ENCODE results near the gene RNF152. TPM values are rescaled to one million over a fixed set of nuclear protein-coding genes. Genes with fewer than 3 reads are reported as not detected.

RNF152 gene
- total RNA-seq, 2 donors from 2014 or later: 90.8 to 119 TPM

- H3K36me3 Mint-ChIP-seq (ENCODE audit: low read depth): peaks cover 80% of the 10 kb centered on the region
- 81 to 94% methylated on average over 2 of the region's 2 CpGs for WGBS, 2 experiments (ENCODE audit: insufficient coverage in 1 of 2, insufficient read length in 1 of 2)
- no peak overlapping the region for H3K4me3 ChIP-seq (ENCODE audit: low read length)
These were observed 50.7 kb downstream of the RNF152 start for GRCh38 chr18:61842146-61842545.

GRCh38 chr18:61841706-61842105 is 51.1 kb downstream of the RNF152 start:
- no peak for DNase-seq
- H3K4me3 ChIP-seq (ENCODE audit: low read length): no peak overlapping the region
- no peak overlapping the region for H3K9ac ChIP-seq (ENCODE audit: extremely low read depth, low read length, poor library complexity, severe bottlenecking)
- Mint-ChIP-seq H3K9me3 (peaks cover 11% of the 10 kb centered on the region), H3K27ac (no peak overlapping the region), H3K4me1 (peaks cover 14% of the 10 kb centered on the region), H3K27me3 (ENCODE audit: insufficient read depth) (no peaks in the 10 kb centered on the region), H3K4me3 (no peak overlapping the region), H3K36me3 (ENCODE audit: low read depth) (peaks cover 80% of the 10 kb centered on the region)
- H3K27ac ChIP-seq (ENCODE audit: low read depth, low read length): peak overlapping the region; percentile 64
- peaks cover 96% of the 10 kb centered on the region for H3K36me3 ChIP-seq (ENCODE audit: control insufficient read depth, insufficient read depth, low read length)
- no peaks in the 10 kb centered on the region for H3K27me3 ChIP-seq (ENCODE audit: control insufficient read depth, insufficient read depth, low read length, poor library complexity, severe bottlenecking)
- TF ChIP-seq CTCF (conservative IDR thresholded peaks at IDR 0.05): no peak
- WGBS, 2 experiments (ENCODE audit: insufficient coverage in 1 of 2, insufficient read length in 1 of 2): 75 to 89% methylated on average over 3 of the region's 3 CpGs
- no peaks in the 10 kb centered on the region for H3K4me1 ChIP-seq (ENCODE audit: control insufficient read depth, insufficient read depth, low read length)
- peaks cover 18% of the 10 kb centered on the region for H3K9me3 ChIP-seq (ENCODE audit: control insufficient read depth, low read length)

More at GRCh38 chr18:61842146-61842545, 50.7 kb downstream of the RNF152 start:
- no peak for TF ChIP-seq CTCF (conservative IDR thresholded peaks at IDR 0.05)
- H3K4me1 Mint-ChIP-seq: peaks cover 14% of the 10 kb centered on the region
- H3K27ac Mint-ChIP-seq: no peak overlapping the region
- DNase-seq: no peak
- H3K27me3 ChIP-seq (ENCODE audit: control insufficient read depth, insufficient read depth, low read length, poor library complexity, severe bottlenecking): no peaks in the 10 kb centered on the region
- peaks cover 6% of the 10 kb centered on the region for H3K9me3 Mint-ChIP-seq
- H3K36me3 ChIP-seq (ENCODE audit: control insufficient read depth, insufficient read depth, low read length): peaks cover 96% of the 10 kb centered on the region
- H3K4me3 Mint-ChIP-seq: no peak overlapping the region
- no peak overlapping the region for H3K9ac ChIP-seq (ENCODE audit: extremely low read depth, low read length, poor library complexity, severe bottlenecking)
- H3K27ac ChIP-seq (ENCODE audit: low read depth, low read length): peak overlapping the region; percentile 64
- no peaks in the 10 kb centered on the region for H3K27me3 Mint-ChIP-seq (ENCODE audit: insufficient read depth)
- H3K4me1 ChIP-seq (ENCODE audit: control insufficient read depth, insufficient read depth, low read length): no peaks in the 10 kb centered on the region
- H3K9me3 ChIP-seq (ENCODE audit: control insufficient read depth, low read length): peaks cover 18% of the 10 kb centered on the region

GRCh38 chr18:61840324-61840723 is 52.5 kb downstream of the RNF152 start:
- Mint-ChIP-seq H3K27ac (no peak overlapping the region), H3K27me3 (ENCODE audit: insufficient read depth) (no peaks in the 10 kb centered on the region), H3K36me3 (ENCODE audit: low read depth) (peaks cover 79% of the 10 kb centered on the region), H3K4me3 (no peak overlapping the region), H3K4me1 (peaks cover 14% of the 10 kb centered on the region), H3K9me3 (peaks cover 23% of the 10 kb centered on the region)
- no peak overlapping the region for H3K4me3 ChIP-seq (ENCODE audit: low read length)
- H3K27me3 ChIP-seq (ENCODE audit: control insufficient read depth, insufficient read depth, low read length, poor library complexity, severe bottlenecking): no peaks in the 10 kb centered on the region
- H3K36me3 ChIP-seq (ENCODE audit: control insufficient read depth, insufficient read depth, low read length): peaks cover 96% of the 10 kb centered on the region
- 88% methylated on average over 1 of the region's 1 CpG; no CpG with 5 or more reads in 1 of the 2 experiments for WGBS, 2 experiments (ENCODE audit: insufficient coverage in 1 of 2, insufficient read length in 1 of 2)
- no peaks in the 10 kb centered on the region for H3K4me1 ChIP-seq (ENCODE audit: control insufficient read depth, insufficient read depth, low read length)
- no peak overlapping the region for H3K27ac ChIP-seq (ENCODE audit: low read depth, low read length)
- DNase-seq: no peak
- H3K9ac ChIP-seq (ENCODE audit: extremely low read depth, low read length, poor library complexity, severe bottlenecking): no peak overlapping the region
- H3K9me3 ChIP-seq (ENCODE audit: control insufficient read depth, low read length): peaks cover 27% of the 10 kb centered on the region
- TF ChIP-seq CTCF (conservative IDR thresholded peaks at IDR 0.05): no peak
